NT2/D1 (cell line): Measurements from ENCODE around the gene SLC38A11.
"Not testable (repeated sequence)": the region's sequence is repeated elsewhere in the genome, so short reads cannot be mapped to it uniquely, and the experiment has no call there.

Source experiments
- DNase-seq: peaks from one replicate; pipeline ENCODE4 v3.0.0-alpha.2; 2011; ENCODE audit warnings: low read depth, low spot score
- H3K27me3 ChIP-seq: 2 replicates; pipeline ENCODE4 v1.6.0; 2011; ENCODE audit warnings: mild to moderate bottlenecking; ENCODE audit not compliant: insufficient read length, insufficient read depth
- H3K36me3 ChIP-seq: 2 replicates; pipeline ENCODE4 v1.6.1; 2011; ENCODE audit warnings: mild to moderate bottlenecking, low read length, mixed read lengths; ENCODE audit not compliant: insufficient read depth, insufficient read length
- H3K4me1 ChIP-seq: 2 replicates; pipeline ENCODE4 v1.5.1; 2011; ENCODE audit not compliant: insufficient read depth, insufficient read length
- H3K4me3 ChIP-seq: 2 replicates; pipeline ENCODE4 v1.5.1; 2011; ENCODE audit warnings: low read depth; ENCODE audit not compliant: insufficient read length
- H3K9ac ChIP-seq: 2 replicates; pipeline ENCODE4 v1.6.0; 2011; ENCODE audit warnings: low read depth; ENCODE audit not compliant: insufficient read length
- H3K9me3 ChIP-seq: 2 replicates; pipeline ENCODE4 v1.5.1; 2011; ENCODE audit warnings: mild to moderate bottlenecking, low read length; ENCODE audit not compliant: insufficient read depth
- SUZ12 ChIP-seq: IDR thresholded peaks from 2 replicates; pipeline ENCODE4 v1.6.1; 2011; ENCODE audit not compliant: insufficient read length, insufficient read depth; ENCODE audit errors: extremely low read depth
- YY1 ChIP-seq: IDR thresholded peaks from 2 replicates; pipeline ENCODE4 v1.6.1; 2011; ENCODE audit not compliant: insufficient read length, insufficient read depth
- ZNF274 ChIP-seq: IDR thresholded peaks from 2 replicates; pipeline ENCODE4 v1.6.1; 2011; ENCODE audit warnings: mild to moderate bottlenecking, low read depth, low read length

Gene SLC38A11

DNA sequence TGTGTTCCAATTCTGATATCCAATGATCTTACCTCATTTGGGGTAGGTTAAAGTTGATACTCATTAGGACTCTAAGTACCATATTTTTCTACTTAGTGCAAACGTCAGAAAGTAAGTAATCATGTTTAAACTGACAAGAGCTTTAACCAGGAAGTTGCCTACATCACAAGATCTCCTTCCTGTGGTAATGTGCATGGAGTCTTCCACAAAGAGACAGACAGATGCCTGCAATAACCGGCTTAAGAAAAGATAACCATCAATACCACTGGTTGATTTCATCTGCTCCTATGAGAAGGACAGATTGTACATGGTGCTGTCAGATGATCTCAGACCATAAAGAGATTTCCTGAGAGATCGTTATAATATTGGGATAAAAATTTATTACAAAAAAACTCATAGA is 33.5 kb upstream of the SLC38A11 start:
- DNase-seq = not testable (repeated sequence)

DNA sequence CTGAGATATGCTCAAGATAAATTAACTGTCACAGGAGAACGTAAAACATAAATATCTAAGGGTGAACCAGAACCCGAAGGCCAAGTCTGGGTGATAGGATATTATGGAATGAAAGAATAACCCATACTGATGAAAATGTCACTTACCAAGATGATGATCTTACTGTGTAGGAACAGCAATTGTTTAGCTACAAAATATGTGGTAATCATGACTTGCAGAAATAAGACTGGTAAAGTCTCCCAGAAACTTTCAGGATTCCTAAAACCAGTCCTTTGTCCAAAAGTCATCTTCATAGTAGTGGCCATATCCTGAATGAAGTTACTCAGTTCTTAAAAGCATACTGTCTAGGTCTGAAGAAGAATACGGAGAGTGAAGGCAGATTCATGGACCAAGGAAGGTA is 30.7 kb upstream of the SLC38A11 start:
- H3K4me1 ChIP-seq, H3K9ac ChIP-seq, H3K9me3 ChIP-seq, H3K36me3 ChIP-seq, DNase-seq, H3K27me3 ChIP-seq, H3K4me3 ChIP-seq: not testable (repeated sequence)

More for the DNA sequence above, 33.5 kb upstream of the SLC38A11 start:
- not testable (repeated sequence) for H3K36me3 ChIP-seq, H3K4me1 ChIP-seq, H3K9ac ChIP-seq, H3K9me3 ChIP-seq, H3K4me3 ChIP-seq, H3K27me3 ChIP-seq

DNA sequence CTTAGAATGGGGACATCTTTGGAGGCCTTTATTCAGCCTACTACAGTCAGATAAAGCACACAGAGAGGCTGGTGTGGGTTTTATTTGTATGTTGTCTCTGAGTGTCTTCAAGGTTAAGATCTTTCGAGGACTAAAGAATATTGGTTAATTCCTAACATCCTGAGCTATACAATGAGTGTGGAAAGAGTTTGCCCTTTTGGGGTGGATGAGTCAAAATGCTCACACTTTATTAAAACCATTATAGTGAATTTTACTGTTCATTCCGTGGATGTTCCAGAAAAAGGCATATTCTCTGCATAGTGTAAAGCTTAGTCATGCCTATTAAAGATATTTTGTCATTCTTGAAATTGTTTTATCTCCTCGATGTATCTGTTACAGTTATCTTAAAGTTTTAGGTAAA is 29.1 kb upstream of the SLC38A11 start:
- Histone ChIP-seq H3K4me3 (no peak overlapping the region), H3K4me1 (no peaks in the 10 kb centered on the region), H3K9me3 (no peaks in the 10 kb centered on the region), H3K27me3 (no peaks in the 10 kb centered on the region), H3K36me3 (no peaks in the 10 kb centered on the region), H3K9ac (no peak overlapping the region)
- TF ChIP-seq ZNF274 (no peak), YY1 (no peak), SUZ12 (no peak)
- DNase-seq = no peak

DNA sequence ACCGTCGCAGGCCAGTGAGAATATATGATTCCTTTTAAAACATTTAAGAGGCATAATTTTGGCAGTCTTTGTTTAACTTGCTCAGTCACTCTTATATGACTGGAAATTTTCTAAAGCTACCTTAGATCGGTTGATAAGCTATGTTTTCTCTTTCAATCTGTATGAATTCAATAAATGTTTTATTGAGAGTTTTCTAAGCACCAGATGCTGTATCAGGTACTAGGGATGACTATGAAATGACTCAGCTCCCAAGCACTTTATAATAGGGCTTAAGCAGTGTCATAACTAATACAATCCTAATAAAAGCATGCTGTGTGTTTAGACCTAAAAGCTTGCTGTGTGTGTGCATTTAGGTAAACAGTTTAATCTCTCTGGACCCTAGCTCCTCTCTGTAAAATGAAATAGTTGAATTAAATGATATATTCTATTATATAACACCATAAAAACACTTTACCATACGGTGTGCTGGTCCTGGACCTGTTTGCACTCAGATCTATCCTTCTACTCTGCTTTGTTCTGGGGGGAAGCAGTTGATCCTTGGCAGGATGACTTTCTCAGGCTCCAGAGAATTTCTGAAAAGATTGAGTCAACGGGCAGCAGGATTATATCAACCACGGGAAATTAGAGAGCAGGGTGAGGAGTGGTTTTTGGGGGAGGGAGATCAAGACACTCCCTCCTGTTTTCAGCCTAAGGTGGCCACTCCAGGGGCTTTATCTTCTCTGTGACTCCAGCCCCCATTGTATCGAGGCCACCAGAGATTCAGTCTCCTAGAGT is 26.1 kb upstream of the SLC38A11 start:
- H3K27me3 ChIP-seq = no peaks in the 10 kb centered on the region
- no peaks in the 10 kb centered on the region for H3K9me3 ChIP-seq
- H3K4me1 ChIP-seq = no peaks in the 10 kb centered on the region
- no peaks in the 10 kb centered on the region for H3K36me3 ChIP-seq
- no peak for TF ChIP-seq ZNF274
- TF ChIP-seq YY1 = no peak
- TF ChIP-seq SUZ12 = no peak
- no peak overlapping the region for H3K9ac ChIP-seq
- no peak for DNase-seq
- H3K4me3 ChIP-seq = no peak overlapping the region

DNA sequence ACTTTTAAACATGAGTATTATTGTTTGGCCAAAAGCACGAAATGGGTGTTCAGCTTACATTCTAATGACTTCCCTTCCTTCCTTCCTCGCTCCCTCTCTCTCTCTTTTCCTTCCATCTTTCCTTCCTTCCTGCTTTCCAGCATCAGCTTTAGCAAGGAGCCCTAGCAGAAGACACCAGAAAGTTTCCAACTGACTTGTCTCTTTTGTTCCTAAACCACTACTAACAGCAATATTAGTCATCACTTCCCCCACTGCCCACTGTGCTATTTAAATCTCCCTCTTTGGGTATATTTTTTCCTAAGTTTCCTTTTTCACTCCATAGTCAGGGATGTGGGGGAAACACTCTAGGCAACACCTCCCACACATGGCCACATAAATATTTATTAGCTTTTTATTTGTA is 25.4 kb upstream of the SLC38A11 start:
- not testable (repeated sequence) for H3K4me1 ChIP-seq, H3K9ac ChIP-seq, H3K36me3 ChIP-seq, H3K27me3 ChIP-seq, H3K9me3 ChIP-seq, DNase-seq, H3K4me3 ChIP-seq

DNA sequence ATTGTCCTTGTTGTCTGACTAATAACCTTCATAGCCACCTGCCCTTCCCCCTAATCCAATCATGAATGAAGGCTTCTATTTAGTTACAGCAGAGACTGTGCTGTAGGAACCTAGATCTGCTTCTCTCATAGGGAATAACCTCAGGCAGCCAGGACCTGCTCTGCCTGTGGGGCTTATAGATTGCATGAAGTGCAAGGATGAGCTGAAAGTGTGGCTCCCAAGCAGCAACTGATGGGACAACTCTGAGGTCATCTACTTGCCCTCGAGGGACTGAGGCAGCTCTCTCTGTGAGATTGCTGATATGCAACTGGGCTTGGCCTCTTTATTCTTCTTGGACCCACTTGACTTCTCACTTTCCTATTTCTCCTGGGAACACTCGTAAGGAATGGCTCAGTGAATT is 23.8 kb upstream of the SLC38A11 start:
- H3K9ac ChIP-seq = no peak overlapping the region
- H3K4me1 ChIP-seq = no peaks in the 10 kb centered on the region
- H3K4me3 ChIP-seq = no peak overlapping the region
- H3K9me3 ChIP-seq = no peaks in the 10 kb centered on the region
- no peak for TF ChIP-seq SUZ12
- no peak for TF ChIP-seq YY1
- TF ChIP-seq ZNF274 = no peak
- no peaks in the 10 kb centered on the region for H3K27me3 ChIP-seq
- no peak for DNase-seq
- H3K36me3 ChIP-seq = no peaks in the 10 kb centered on the region

DNA sequence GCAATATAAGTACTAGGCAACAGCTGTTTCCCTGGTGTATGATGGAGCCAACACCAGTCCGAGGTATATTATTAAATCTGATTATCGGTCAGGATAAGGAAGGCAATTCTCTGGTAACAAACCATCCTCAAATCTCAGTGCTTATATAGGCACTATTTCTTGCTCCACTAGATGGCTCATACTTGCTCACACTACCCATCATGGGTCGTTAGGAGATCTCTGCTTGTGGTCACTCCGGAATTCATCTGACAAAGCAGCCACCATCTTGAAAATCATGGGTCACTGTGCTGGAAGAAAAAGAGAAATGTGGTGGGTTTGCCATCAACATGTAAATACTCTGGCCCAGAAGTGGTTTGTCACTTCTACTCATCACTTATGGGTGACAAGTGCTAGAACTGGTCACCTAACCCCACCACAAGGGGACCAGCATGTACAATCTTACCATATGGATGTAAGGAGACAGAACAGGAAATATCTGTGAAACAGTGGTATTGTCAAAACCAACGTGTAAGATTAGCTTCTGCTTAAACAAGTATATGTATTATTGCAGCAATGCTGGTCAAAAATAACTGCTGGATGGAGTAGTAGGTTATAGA is 21.6 kb upstream of the SLC38A11 start:
- not testable (repeated sequence) for H3K4me3 ChIP-seq, H3K9me3 ChIP-seq, H3K27me3 ChIP-seq, H3K9ac ChIP-seq, DNase-seq, H3K4me1 ChIP-seq, H3K36me3 ChIP-seq

DNA sequence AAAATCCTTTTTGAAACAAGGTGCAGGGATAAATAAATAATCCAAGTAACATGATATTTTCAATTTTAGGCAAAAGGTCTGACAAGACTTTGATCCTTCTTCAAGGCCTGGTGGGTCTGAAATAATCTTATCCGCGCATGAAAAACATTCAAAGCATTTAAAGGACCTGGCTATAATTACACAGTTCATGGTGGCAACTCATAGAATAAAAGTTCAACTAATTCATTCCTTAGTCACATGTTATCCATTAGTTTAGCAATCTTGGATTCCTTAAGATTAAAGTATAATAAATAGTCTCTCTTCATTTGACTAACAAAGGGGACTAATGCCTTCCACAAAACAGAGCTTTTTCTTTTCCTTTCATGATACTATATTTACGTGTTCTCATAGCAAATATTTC is 21.0 kb upstream of the SLC38A11 start:
- TF ChIP-seq SUZ12 (no peak), YY1 (no peak), ZNF274 (no peak)
- Histone ChIP-seq H3K9ac (no peak overlapping the region), H3K4me3 (no peak overlapping the region), H3K27me3 (no peaks in the 10 kb centered on the region), H3K36me3 (no peaks in the 10 kb centered on the region), H3K9me3 (no peaks in the 10 kb centered on the region), H3K4me1 (no peaks in the 10 kb centered on the region)
- DNase-seq = no peak
